ENCODE results near the gene CUX1. TPM values are rescaled to one million over a fixed set of nuclear protein-coding genes. Genes with fewer than 3 reads are reported as not detected.

Gene CUX1
- total RNA-seq, 1 experiment from 2014 or later, result 53.5 TPM

GRCh38 chr7:102201576-102201975 is 384.1 kb downstream of the CUX1 start:
- H4K20me1 ChIP-seq (ENCODE audit: control insufficient read depth, insufficient read depth, insufficient read length), result no peaks in the 10 kb centered on the region
- Mint-ChIP-seq H3K4me1 (no peaks in the 10 kb centered on the region), H3K4me3 (no peak overlapping the region), H3K27me3 (ENCODE audit: low read depth) (no peaks in the 10 kb centered on the region), H3K9me3 (no peaks in the 10 kb centered on the region), H3K36me3 (ENCODE audit: insufficient read depth in 1 of 3, low read depth in 3 of 3) (peaks cover 33 to 90% (median 87%) of the 10 kb centered on the region in 3 experiments), H3K27ac (peak overlapping the region in 1 of 3 experiments; percentile 39; a peak in 1 of 7 replicates)
- no peak overlapping the region for H3K56ac ChIP-seq (ENCODE audit: insufficient read length, low read depth, low read length)
- DNase-seq, result no peak
- H3K79me1 ChIP-seq (ENCODE audit: insufficient read depth, low read depth, low read length, poor library complexity, severe bottlenecking), result no peaks in the 10 kb centered on the region
- no peak overlapping the region for H2BK5ac ChIP-seq (ENCODE audit: insufficient read length, low read length)
- H3K14ac ChIP-seq (ENCODE audit: insufficient read depth, low read length), result no peak overlapping the region
- H2AFZ ChIP-seq (ENCODE audit: low read length), result no peak overlapping the region
- H3K9ac ChIP-seq (ENCODE audit: extremely low read depth, insufficient read length, low read length), result no peak overlapping the region
- H3K27me3 ChIP-seq (ENCODE audit: insufficient read depth, low read length), result no peaks in the 10 kb centered on the region
- no peaks in the 10 kb centered on the region for H3K79me2 ChIP-seq (ENCODE audit: insufficient read depth, low read length)
- no peak overlapping the region for H4K91ac ChIP-seq (ENCODE audit: insufficient read length, low read depth, low read length)
- H2BK20ac ChIP-seq (ENCODE audit: low read depth, low read length, poor library complexity, severe bottlenecking), result no peak overlapping the region
- no peak overlapping the region for H2BK15ac ChIP-seq (ENCODE audit: low read depth, low read length)
- H3K23ac ChIP-seq (ENCODE audit: insufficient read length, low read depth, low read length), result no peak overlapping the region
- H4K8ac ChIP-seq (replicated peaks; ENCODE audit: insufficient read length, low read depth, low read length), result no peak overlapping the region
- H2BK12ac ChIP-seq (ENCODE audit: insufficient read length, low read depth, low read length), result no peak overlapping the region
- no peak overlapping the region for H4K5ac ChIP-seq (ENCODE audit: insufficient read length, low read depth, low read length)
- no peak for TF ChIP-seq CTCF (conservative IDR thresholded peaks at IDR 0.05)
- no CpG with 5 or more reads among the region's 27 CpGs for WGBS (ENCODE audit: extremely low coverage, insufficient read length, low lambda C conversion rate)
- H3K4me2 ChIP-seq (ENCODE audit: insufficient read depth, insufficient read length, low read length), result no peak overlapping the region
- no peak overlapping the region for H3K4ac ChIP-seq (ENCODE audit: low read depth, low read length)
- no peaks in the 10 kb centered on the region for H3K4me1 ChIP-seq (ENCODE audit: insufficient read depth, low read length)
- H2AK5ac ChIP-seq (ENCODE audit: insufficient read length, low read length), result no peak overlapping the region
- no peak overlapping the region for H2BK120ac ChIP-seq (ENCODE audit: low read depth, low read length, poor library complexity, severe bottlenecking)
- H3K9me3 ChIP-seq (ENCODE audit: control insufficient read depth, low read depth, low read length), result no peaks in the 10 kb centered on the region
- H3K18ac ChIP-seq (ENCODE audit: insufficient read length, low read depth, low read length), result no peak overlapping the region
- H3K23me2 ChIP-seq (ENCODE audit: insufficient read length, low read depth, low read length, poor library complexity, severe bottlenecking), result no peaks in the 10 kb centered on the region
- no peak overlapping the region for H3T11ph ChIP-seq (ENCODE audit: low read length)
- no peak overlapping the region for H3K27ac ChIP-seq (ENCODE audit: insufficient read length, low read depth, low read length)

Measured in H9 (cell line).